Activated gamma-delta T cell treated with anti-CD3 and anti-CD28 coated beads, Interleukin-2, amount 50 U/mL, for 16 hours (primary cell): Measurements from ENCODE around the gene MRPL33.
A peak's percentile ranks its signal among the peaks of the same experiment; 100 is the strongest.
"Not testable (repeated sequence)": the region's sequence is repeated elsewhere in the genome, so short reads cannot be mapped to it uniquely, and the experiment has no call there.

Source experiments
- DNase-seq: peaks from one replicate; pipeline ENCODE4 v3.0.0-alpha.2; 2020; ENCODE audit warnings: low read depth

The MRPL33 gene

DNA sequence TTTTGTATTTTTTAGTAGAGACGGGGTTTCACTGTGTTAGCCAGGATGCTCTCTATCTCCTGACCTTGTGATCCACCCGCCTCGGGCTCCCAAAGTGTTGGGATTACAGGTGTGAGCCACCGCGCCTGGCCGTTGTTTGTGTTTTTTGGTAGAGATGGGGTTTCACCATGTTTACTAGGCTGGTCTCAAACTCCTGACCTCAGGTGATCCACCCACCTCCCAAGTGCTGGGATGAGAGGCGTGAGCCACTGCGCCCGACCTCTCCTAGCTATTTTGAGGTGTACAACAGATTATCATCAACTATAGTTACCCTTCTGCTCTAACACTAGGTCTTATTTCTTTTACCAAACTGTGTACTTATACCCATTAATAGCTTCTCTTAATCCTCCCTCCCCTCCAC lies 28.9 kb upstream of the MRPL33 start:
- DNase-seq = no peak

DNA sequence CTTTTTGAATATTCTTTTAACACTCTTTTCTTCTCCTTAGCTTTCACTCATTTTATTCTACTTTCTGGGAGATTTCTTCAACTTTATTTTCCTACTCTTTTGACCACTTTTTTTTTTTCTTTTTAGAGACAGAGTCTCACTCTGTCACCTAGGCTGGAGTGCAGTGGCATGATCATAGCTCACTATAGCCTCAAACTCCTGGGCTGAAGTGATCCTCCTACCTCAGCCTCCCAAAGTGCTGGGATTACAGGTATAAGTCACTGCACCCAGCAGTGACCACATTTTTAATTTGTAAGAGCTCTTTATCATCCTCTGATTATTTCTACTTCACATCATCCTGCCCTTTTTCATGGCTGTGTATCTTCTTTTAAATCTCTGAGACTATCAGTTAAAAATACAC lies 26.0 kb upstream of the MRPL33 start:
- DNase-seq = not testable (repeated sequence)

GRCh38 chr2:27746325-27746724 lies 25.2 kb upstream of the MRPL33 start:
- DNase-seq = no peak

GRCh38 chr2:27747827-27748352 lies 23.6 kb upstream of the MRPL33 start:
- DNase-seq = no peak

- not testable (repeated sequence) for DNase-seq
Measured at GRCh38 chr2:27748803-27749554, 22.5 kb upstream of the MRPL33 start.

GRCh38 chr2:27751377-27751776 lies 20.1 kb upstream of the MRPL33 start:
- no peak for DNase-seq

DNA sequence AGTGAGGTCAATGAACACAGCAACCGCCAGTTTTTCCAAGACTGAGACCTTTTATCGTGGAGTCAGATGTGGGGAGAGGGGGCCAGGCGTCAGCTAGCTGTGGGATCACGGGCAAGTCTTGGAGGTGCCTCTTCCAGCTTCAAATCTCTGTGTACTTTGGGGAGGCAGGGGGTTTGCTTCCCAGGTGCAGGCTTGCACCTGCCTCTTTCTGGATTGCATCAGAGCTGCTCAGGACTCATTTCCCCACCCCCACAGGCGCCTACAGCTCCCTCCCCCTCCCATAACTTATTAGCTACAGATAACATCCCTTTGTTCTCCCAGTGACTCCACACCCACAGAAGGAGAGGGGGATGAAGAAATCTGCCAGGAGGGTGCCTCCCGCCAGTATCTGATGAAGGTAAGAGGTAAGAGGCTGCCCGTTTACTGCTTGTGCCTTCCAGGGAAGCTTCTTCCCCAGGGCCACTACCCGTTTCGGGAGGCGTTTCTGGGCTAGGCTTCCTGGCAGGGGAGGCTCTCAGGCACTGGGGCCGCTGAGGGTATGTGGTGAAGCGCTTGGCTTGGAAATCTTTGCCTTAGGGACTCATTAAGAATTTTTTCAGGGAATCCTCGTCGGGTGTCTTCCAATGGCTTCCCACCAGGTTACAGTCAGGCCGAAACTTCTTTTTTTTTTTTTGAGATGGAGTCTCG lies 18.8 kb upstream of the MRPL33 start:
- DNase-seq = no peak

- DNase-seq = peak; percentile 34
Measured at GRCh38 chr2:27754138-27754588, 17.4 kb upstream of the MRPL33 start.

DNA sequence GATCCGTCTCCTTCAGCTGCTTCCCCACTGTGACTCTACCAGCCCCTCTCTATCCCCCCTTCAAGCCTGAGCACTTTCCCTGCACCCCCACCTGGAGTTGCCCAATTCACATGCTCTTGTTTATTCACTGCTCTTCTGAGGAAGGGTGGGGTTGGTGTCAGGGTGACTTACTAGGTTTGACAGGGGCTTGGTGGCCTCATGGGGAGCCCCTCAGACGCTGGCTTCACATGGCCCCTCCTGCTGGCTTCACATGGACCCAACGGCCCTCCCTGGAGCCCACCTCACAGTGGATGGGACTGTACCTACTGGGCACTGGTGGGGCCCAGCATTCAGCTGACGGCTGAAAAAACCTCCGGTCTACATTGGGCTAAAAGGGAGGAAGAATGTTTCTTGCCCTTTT lies 16.7 kb upstream of the MRPL33 start:
- no peak for DNase-seq

DNA sequence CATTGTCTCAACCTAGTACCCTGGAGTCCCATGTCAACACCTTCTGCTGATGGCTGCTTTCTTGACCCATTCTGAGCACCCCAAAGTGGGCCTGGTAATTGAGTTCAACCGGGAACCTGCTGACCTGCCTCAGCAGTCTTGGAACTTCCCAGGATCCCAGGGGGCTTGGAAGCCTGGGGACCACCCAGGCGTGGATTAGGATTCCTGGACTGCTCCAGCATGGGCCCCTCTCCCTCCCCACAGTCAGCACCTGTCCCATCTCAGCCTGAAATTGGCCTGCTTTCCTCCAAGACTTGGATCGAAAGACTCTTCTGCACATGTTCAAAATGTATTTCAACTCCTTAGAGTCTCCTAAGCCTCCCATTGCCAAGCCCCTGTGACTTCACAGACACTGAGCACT lies 15.4 kb upstream of the MRPL33 start:
- DNase-seq = no peak

- DNase-seq = no peak
Measured at GRCh38 chr2:27756544-27757498, 14.7 kb upstream of the MRPL33 start.

DNA sequence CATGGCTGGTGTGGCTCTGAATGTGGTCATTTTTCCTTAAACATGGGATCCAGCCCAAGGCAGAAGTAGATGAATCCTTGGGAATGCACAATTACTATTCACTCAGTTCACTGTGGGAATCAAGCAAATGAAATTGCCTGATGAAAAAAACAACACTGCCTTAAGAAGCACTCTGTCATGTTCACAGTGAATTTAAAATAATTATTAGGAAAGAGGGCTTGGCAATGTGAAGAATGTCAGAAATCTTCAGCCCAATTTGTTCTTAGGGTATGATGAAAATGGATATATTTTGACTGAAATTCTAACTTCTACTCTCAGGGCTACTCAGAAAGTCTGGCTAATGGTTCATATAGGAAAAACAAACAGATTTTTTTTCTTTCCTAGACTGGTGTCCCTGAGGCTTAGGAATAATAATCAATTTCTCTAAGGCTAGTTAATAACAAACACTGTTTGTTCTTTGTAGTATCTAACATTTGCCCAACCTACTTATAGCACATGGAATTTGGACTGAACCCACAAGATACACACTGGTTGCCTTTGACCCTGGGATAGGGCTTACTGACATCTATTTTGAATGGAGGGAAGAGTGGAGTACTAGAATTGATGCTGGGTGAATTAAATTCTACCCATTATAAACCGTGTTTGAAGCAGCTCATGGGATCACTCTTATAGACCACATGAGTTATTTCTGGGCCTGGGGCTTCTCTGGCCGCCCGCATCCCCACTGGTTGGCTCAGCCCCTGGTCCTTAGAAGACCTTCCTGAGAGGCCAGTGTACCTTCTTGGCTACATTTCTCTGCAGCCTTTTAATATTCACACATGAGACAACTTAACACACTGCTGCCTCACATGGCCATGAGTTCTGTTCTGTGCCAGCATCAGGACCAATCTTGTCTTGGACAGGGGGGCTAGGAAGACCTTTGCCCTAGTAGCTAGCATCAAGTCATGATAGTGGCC lies 8.3 kb upstream of the MRPL33 start:
- DNase-seq = no peak

DNA sequence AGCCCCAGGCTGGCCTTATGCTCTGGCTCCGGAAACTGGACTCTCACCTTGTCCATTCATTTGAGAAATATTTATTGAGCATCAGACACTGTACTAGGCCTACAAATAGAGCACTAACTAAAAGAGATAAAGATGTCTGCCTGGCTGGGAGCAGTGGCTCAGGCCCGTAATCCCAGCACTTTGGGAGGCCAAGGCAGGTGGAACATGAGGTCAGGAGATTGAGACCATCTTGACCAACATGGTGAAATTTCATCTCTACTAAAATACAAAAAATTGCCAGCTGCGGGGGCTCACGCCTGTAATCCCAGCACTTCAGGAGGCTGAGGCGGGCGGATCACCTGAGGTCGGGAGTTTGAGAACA lies 7.6 kb upstream of the MRPL33 start:
- DNase-seq = no peak

- DNase-seq = not testable (repeated sequence)
Measured at GRCh38 chr2:27764526-27764925, 7.0 kb upstream of the MRPL33 start.

GRCh38 chr2:27765621-27766286 lies 5.8 kb upstream of the MRPL33 start:
- DNase-seq = no peak

DNA sequence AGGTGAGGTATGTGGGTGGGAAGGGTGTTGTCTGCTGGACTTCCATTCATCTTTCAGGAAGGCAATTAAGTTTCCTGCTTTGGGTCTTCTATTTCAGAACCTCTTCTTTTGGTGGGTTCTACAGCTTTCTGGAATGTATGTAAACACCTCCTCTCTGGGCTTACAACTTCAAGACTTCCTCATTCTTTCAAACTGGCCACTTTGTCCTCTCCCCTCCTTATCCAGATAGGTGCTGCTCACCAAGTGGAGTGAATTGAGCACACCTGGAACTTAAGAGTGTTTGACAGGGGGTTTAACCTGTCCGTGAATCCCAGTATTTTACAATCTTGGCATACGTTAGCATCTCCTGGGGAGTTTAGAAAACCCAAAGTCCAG lies 5.2 kb upstream of the MRPL33 start:
- no peak for DNase-seq

- DNase-seq = no peak
Measured at GRCh38 chr2:27771202-27771547, 344 bp upstream of the MRPL33 start.

DNA sequence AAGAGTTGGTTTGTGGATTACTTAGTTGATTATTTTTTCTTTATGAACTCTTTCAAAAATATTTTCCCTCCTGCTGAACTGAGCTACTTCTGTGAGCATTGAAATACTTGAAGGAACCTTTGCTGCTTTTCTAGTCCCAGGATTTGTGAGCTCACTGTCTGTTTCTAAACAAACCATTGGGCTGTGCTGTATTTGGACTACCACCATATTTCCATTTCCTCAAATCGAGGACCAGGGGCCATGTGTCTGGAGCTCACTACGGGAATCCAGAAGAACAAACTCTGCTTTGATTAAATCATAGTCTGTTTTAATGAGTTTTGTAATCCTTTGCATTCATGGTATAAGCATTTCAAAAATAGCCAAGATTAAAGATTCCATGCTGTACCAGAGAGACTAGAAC lies 1.3 kb downstream of the MRPL33 start:
- DNase-seq = no peak

GRCh38 chr2:27773959-27774358 lies 2.4 kb downstream of the MRPL33 start:
- no peak for DNase-seq

DNA sequence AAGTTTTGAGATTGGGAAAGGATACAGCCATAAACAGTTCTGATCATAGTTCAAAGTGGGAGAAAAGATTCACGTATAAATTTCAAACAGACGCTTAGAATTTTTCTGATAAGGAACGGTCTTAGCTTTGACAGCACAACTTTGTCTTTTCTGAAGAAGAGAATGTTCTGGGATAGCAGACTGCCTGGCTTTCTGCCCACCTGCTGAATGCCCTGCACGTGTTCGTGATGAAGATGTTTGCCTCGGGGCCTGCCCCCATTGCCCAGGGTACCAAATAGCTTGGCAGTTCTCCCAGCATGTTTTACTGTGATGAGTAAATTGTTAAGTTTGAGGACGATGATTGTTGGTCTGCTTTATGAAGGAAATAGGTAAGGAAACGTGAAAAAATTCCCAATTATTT lies 4.6 kb downstream of the MRPL33 start:
- DNase-seq = no peak

- no peak for DNase-seq
Measured at GRCh38 chr2:27776696-27777095, 5.2 kb downstream of the MRPL33 start.
